ENCODE measurements around the gene PCDHGB3.

- TF ChIP-seq CTCF (IDR thresholded peaks at IDR 0.05) (no peak), POLR2A (IDR thresholded peaks at IDR 0.05) (no peak)
These were observed 3.8 kb downstream of the PCDHGB3 start, which contains the start of gene PCDHGA6 for GRCh38 chr5:141373673-141374317.

Data from lower leg skin (tissue), 3 donors.